GM19452 (cell line): ENCODE measurements around the gene SYT9.

Experiments
- ATAC-seq: cut with Tn5 transposase; IDR thresholded peaks from one replicate; pipeline ENCODE4 v1.9.1; 2021; ENCODE audit not compliant: unreplicated experiment

SYT9 gene

DNA sequence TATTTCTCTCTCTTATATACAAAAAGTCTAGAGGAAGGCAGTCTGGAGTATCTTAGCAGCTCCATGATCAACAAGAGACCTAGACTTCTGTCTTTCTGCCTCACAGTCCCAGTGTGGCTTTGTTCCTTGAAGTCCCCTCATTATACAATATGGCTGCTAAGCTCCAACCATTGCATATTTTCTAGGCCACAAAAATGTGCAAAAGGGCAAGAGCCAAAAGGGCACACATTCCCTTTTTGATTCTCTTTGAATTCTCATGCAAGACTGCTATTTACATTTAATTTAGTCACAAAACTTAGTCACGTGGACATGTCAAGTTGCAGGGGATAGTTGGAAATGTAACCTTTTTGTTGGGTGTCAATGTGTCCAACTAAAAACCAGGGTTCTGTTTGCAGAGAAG lies 169.4 kb downstream of the SYT9 start:
- ATAC-seq, result no peak

DNA sequence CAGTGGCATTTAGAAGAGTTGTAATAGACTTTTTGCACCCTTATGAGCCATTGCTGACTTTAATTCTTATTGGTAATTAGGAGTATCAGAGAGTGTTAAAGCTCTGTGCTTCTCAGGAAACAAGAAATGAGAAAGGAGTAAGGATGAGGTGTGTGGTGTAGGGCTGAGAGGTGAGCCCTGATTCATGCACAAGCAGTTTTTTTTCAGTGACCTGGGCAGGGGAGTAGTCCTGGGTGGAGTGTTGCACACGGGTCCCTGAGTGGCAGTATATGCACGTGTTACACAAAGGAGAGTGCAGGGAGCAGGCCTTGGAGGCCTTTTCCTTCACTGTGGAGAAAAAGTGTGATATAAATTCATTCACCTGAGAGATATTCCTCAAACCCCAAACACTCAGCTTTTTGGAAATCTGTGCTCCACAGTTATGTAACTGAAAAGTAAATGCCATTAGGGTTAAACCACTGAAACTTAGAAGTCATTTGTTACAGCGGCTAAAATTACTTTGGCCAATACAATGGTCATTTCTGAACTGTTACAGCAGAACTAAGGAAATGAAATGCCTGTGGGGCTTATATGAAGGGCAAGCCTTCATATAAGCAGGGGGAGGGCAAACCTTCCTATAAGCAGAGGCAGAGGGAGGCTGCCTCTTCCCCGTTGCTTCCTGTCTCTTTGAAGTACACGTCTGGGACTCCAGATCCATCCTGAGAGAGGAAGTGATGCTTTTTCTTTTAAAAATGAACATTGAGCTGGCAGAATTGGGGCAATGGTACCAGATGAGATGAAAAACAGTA lies 171.0 kb downstream of the SYT9 start:
- ATAC-seq, result no peak

DNA sequence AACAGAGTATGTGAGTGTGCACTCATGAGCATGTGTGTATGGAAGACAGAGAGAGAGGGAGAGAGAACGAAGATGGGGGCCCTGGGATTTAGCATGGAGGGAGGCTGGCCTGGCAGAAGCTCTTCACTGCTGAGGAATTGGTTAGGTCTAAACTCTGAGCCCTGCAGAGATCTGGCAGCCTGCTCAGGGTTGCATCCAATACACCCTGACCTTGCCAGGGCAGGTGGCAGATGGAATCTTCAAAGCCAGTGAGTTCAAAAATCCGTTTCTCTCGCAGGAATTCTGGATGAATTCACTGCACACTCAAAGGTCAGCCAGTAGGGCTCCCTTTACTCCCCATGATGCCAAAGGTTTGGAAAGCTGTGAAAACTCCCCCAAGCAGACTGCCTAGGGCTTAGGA lies 172.2 kb downstream of the SYT9 start:
- no peak for ATAC-seq

DNA sequence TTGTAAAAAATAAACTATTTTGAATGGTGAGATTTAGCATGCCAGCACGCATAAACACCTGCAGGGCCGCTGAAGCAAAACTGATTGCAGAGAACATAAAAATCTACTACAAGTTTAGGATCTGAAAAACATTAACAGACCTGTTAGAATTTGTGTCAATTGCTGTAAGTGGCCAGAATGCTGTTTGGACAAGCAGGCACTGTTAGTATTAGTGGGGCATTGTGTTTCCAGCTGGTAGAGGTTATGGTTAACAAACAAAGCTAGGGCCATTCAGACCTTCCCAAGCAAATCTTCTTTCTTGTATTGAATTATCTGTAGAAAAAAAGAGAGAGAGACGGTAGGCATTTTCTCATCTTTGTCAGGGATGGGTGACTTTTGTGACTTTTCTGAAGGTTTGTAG lies 176.0 kb downstream of the SYT9 start:
- no peak for ATAC-seq

DNA sequence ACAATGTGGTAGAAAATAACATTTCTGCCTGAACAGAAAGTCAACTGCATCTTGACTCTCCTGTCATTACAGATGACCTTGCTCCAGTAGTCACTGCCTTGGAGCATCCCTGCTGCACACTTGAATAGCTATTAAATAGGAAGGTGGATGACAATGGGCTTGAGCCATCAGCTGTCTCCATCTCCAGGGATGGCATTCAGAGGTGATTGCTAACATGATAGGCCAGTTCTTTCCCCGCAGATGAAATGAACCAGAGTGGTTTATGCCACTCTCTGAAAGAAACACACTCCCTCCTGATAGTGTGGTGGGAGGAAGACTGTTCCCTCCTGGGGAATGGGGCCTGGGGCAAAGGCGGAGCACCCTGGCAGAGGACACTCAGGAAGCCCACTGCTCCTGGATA lies 176.5 kb downstream of the SYT9 start:
- no peak for ATAC-seq

DNA sequence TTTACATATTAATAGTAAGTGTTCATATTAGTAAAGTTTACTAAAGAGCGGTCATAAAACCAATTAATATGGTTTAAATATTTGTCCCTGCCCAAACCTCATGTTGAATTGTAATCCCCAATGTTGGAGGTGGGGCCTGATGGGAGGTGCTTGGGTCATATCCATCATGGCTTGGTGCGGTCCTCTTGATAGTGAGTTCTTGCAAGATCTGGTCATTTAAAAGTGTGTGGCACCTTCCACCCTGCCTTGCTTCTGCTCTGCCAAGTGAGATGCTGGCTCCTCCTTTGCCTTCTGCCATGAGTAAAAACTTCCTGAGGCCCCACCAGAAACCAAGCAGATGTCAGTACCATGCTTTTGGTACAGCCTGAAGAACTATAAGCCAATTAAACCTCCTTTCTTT lies 178.8 kb downstream of the SYT9 start:
- ATAC-seq, result no peak

DNA sequence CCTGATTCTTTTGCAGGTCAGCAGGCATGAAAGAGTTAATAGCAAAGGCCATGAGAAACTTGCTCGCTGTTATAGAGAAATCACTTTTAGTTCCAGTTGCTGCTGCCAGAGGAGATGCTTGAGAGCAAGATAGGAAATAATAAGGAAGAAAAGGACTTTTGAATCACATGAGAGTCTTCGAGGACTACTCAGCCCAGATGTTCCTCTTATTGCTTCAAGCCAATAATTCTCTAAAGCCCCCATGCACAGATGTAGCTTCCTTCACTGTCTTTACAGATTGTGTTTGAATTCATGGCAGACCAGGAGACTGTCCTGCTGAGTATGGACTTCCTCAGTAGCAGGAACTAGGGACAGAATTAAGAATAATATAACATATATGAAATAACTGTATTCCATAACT lies 183.5 kb downstream of the SYT9 start:
- no peak for ATAC-seq

DNA sequence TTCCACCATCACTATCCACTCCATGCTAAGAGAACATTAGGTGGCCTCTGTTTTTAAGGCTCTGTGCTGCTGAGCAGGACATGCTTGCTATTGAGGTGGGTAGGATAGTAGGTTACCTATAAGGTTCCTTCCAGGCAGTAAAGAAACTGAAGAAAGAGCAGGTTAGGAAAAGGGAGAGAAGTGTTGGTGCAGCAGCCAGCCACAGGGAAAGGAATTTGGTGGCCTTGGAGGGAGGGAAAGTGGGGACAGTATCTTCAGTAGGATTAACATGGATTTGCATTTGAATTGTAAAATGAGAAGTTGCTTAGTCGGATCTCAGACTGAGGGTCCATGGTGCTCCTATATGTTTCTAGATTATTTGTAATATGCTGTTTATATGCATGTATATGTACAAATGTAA lies 184.4 kb downstream of the SYT9 start:
- ATAC-seq, result no peak

DNA sequence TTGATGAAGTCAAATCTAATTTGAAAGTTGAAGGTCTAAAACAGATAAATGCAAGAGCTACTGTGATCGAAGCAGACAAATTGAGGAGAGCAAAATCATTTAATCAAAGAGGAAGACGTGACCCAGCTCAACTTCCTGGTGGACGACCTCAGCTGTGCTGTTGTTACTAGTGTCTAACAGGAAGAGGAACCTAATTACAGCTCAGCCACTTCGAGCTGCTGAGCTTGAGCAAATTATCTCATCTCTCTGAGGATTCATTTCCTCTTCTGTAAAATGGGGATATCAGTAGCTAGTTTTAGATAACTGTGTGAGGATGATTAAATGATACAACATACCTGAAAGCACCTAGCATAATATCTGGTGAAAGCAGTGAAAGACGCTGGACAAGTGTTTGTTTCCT lies 185.0 kb downstream of the SYT9 start:
- peak; percentile 81 for ATAC-seq

DNA sequence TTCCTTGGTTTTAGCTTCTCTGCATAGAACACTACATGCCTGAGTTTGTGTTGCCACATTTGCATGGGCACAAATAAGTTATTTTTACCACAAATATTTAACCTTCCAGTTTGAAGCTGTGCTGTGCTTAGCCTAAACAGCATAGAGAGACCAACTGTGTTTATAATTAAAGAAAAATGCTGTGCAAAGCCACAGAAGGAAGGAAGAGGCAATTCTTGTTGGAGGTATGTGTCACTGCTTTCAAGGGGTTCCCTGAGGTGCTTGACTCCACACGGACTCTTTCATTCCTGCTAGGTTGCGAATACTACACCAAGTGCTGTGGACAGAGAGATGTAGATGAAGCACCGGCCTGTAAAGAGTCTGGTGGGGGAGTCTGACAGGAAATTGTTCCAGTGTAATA lies 186.0 kb downstream of the SYT9 start:
- ATAC-seq, result no peak

DNA sequence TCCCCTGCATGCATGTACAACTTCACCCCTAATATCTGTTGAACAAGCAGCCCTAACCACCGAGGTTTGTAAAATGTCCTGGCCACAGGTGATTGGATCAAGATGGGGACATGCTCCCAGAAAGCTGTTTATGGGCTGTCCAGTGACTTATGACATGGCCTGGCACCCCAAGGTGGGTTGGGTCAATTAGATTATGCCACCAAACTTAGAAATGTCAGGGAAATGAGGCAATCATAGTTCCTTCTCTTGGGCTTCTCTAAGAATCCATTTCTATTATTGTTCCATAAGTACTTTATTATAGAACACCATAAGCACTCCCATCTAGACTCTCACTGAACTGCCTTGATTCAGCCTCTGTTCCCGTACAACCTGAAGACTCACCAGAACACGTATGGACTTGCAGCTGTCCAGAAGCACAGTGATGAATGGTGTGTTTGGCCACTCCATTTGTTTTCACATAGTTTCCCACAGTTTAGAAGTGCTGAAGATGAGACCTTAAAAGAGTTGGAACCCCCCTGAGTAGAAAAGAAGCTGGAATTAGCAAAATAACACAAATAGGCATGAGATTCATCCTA lies 188.1 kb downstream of the SYT9 start:
- ATAC-seq, result no peak

DNA sequence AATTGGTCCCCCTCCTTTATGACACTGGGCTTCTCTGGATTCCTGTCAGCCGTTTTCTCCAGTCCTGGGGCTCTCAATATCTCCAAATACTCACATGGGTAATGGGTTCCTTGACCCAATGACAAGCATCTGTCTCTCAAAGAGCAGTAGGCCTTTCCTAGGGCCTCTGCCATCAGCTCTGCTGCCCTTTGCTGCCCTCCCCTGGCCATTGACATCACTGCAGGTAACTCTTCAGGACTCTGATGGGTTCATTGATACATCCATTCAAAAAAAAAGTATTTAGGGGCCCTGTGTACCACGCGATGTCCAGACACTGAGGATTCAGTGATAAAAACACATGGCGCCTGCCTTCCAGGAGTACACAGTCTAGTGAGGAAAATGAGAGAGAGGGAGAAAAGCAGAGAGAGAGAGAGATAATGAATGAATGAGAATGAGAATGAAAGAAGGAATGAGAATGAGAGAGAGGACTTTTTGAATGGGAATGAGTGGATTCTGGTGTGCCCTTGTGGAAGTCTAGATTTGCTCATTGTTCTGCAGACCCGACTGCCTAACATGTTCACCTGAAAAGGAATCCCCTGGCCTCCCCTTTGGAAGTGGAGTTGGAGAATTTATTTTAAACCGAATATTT lies 191.0 kb downstream of the SYT9 start:
- ATAC-seq, result peak; percentile 92

DNA sequence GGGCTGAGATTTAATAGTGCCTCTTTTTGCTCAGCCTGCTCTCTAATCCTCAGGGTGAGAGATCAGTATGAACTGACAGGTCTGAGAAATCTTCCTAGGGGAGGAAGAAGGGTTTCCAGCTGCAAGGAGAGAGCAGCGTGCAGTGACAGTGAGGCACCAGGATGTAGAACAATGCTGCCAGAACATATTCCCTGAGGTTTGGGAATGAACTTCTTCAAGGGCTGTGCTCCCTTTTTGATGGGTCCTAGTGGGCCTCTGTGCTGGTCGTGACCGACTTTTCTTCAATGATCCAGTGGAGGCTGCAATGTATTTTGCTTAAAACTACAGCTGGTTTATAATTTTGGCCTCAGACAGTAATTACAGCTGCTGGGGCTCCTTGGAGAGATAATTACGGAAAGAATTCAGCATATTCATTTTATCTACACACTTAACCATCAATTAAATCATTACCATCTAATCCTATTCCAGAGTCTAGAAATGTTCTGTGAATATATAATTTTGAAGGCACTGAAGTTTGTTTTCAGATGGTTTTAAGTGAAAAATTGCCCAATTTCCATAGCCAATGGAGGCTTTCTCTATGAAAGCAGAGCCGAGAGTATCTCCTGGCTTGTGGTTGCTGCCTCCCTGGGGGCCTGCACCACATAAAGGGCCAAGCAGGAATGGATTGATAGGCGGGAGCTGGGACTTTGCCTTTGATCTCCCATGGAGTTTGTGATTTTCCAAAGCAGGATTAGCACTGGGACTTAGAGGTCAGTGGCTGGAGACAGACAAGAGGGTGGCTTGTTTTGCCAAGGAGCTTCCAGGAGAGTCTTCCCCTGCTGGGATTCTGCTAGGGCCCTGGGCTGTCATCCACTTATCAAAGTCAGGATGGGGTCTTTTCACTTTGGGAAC lies 192.6 kb downstream of the SYT9 start:
- ATAC-seq, result no peak

DNA sequence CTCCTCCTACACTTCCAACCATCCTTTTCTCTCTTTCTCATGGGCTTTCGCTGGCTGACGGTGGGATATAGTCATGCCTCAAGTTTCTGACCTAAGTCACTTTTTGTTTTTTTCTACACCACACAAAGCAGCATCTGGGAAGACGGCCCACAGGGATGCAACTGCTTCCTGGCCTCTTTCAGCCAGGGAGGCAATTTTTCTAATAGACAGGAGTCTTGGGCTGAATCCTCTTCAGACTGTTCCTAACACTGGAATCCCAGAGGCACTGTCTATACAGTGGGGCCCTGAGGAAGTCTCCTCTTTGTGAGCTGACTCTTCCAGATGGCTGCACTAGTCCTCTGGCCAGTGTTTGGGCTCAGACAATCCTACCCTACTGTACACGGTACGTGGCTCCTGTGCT lies 193.9 kb downstream of the SYT9 start:
- ATAC-seq, result no peak

DNA sequence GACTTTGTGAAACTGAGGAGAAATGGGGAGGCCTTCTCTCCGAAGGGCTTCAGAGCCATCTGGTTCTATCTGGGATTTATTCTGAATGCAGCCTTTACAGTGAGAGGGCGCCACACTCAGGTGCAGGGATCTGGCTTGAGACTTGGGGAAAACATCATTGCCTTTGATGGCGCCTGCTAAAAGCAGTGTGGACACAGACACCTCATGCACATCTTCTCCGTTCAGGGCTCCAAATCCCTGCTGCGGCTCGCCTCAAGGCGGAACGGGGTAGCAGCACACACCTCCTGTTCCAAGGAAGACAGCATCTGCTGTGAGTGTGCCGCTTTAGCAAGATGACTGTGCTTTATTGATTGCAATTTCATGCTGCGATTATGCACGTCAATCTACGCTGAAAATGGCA lies 196.5 kb downstream of the SYT9 start:
- no peak for ATAC-seq

DNA sequence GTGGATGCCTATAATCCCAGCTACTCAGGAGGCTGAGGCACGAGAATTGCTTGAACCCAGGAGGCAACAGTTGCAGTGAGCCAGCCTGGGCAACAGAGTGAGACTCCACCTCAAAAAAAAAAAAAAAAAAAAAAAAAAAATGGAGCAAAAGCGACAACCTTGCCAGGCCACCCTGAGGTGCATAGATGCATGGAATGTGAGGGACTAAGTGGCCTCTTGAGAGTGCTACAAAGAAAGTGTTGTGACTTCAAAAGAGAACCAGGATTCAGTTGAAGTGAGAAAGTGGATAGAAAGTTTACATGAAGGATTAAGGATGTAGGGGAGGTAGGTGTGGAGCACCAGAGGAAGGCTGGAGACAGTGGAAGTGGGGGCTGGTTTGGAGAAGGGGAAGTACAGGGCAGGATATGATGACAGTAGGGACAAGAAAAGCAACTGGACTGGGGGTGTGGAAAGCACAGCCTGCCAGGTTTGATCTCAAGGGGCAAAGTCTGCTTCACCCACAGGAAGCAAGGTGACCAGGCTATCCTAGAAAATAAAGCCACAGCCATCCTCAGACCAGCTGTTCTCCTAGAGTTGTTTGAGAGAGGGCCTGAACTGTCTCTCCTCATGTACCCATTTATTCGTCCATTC lies 197.6 kb downstream of the SYT9 start:
- ATAC-seq, result no peak

DNA sequence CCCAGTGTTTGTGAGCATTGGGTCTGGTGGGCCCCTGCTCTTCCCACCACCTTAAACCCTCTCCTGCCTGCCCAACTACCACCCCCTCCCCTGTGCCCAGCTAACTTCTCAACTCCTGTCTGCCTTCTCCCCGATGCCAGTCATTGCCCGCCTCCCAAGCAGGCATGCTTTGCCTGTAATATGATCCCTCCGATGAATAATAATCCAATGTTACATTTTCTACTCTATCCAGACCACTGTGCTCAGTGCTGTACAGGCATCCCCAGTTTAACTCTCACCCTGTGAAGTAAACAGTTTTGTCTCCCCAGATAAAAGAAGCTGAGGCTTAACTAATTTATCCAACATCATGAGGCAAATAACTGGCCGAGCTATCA lies 198.1 kb downstream of the SYT9 start:
- no peak for ATAC-seq

DNA sequence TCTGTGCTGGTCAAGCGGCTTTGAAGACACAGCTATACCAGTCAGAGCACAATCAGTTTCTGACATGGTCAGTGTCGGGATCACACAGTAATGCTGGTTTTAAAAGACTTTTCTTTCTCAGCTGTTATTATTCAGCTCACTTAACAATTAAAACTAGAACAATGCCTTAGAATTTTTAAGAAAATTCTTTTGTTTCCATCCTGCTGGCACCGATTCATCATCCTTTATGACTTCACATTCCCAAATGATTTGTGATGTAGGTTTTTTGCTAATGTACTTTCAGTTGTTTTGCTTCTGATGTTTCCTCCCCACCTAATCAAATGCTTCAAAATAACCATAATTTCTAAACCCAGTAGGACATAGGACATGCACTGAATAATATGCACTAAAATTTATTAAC lies 199.1 kb downstream of the SYT9 start:
- no peak for ATAC-seq

DNA sequence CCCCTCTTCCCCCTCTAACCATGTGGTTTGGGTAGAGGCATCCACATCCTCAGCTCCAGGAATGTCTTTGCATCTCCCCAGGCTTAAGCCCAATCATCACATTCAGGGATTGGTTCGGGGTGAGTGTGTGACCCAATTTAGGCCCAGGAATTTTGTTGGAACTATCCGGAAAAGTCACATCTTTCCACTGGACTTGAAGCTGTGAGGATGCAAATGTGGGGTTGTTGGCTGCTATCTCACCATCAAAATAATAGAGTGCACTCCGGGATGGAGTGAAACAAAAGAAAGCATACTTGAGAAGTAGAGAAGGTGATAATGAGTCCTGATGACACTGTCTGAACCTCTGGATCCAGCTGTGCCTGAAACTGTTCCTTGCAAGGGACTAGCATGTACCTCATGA lies 199.8 kb downstream of the SYT9 start:
- ATAC-seq, result no peak

DNA sequence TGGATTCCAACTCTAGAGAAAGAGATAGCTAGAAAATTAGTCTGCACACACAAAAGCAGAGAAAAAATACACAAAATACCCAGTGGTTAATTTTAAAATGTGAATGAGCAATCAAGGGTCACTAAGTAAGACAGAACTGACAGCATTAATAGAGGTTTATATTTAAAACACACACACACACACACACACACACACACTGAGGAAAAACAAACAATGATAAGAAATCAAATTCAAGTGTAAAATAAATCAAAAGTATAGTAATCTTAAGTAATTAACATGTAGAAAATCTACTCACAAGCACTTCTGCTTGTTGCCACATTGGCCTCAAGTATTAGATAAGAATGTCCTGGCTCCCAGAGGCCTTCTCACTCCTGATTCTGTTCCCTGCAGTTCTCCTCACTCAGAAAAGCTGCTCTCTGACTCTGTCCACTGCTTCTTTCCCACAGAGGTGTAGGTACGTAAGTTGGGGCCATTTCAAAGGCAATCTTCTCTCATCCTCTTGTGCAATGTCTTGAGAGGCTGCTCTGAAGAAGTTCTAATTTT lies 200.3 kb downstream of the SYT9 start:
- no peak for ATAC-seq

DNA sequence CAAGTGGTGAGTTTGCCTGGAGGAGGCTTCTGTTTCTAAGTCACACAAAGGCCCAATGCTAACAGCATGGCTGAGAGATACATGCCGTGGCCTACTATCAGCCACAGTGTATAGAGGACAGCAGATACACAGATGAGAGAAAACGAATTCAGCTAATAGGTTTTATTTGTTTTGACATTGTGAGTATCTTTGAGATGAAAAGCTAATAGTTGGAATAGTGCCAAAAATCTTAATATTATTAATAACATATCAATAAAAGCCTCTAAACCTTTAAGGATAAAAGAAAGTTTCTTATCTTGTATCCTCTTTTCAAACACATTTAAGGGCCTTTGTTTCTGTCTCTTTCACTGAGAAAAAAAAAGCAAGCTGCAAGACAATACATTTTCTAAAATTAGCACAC lies 203.2 kb downstream of the SYT9 start:
- no peak for ATAC-seq
